ENCODE measurements around the gene SP140L.
"Not testable (repeated sequence)": the region's sequence is repeated elsewhere in the genome, so short reads cannot be mapped to it uniquely, and the experiment has no call there.

The SP140L gene

DNA sequence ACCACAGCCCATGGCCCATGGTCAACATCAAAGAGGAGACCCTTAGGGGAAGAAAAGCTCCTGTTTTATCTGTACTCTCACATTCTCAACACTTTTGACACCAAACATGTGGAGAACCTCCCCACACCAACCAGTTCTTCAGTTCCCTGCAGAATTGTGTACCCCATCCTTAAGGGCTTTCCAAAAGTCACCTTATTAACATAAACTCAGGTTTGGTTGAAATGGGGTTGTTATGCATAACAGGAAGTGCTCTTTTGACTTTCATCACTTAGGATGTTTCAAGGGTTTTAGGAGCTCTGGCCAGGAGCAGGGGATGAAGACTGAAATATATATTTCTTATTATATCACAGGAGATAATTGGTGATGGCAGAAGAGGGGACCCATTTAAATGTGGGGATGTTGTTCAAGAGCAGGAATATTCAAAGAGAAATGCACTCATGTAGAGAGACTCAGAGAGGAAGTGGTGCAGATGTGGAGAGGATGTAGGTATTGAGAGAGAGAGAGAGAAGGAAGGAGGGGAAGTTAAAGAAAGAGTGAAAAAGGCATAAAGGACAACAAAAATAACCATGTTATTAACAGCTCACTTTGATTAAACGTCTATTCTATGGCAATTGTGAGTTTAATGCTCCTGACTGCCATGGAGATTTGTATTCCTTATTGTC is 35.2 kb downstream of the SP140L start:
- DNase-seq (ENCODE audit: low read depth in 2 of 2) = no peak

DNA sequence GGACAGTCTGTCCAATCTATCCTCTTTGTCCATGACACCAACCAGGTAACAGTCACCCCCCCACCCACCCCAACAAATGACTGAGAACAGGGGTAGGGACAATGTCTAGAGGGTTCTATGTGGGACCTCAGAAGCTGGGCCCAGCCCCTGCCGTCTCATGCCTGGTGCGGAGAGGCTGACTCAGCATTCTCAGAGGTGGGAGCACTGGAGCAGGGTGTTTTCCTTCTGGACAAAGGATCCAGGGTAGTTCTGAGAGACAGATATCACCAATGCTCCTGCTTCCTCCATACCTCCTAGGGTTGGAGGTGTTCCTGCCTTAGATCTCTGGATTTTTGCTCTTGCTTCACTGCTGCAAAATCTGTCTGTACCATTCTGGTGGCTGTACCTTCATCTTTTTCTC is 55.1 kb downstream of the SP140L start:
- no peak for DNase-seq (ENCODE audit: low read depth in 2 of 2)

DNA sequence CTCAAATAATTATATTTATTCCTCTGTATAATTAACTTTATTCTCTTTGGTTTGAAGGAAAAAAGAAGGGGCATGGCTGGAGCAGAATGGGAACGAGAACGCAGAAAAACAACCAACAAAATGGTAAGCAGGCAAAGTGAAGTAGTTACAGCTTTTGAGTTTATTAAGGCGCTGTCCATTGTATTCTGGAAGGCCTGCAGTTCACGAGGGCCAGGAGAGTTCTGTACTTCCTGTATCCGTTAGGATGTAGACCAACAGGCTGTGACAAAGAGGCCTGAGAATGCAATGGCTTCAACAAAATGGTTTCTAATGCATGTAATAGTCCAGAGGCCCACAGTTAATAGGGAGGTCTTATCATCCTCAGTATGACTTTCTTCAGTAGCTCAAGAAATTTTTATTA is 56.5 kb downstream of the SP140L start:
- DNase-seq (ENCODE audit: low read depth in 2 of 2) = no peak

DNA sequence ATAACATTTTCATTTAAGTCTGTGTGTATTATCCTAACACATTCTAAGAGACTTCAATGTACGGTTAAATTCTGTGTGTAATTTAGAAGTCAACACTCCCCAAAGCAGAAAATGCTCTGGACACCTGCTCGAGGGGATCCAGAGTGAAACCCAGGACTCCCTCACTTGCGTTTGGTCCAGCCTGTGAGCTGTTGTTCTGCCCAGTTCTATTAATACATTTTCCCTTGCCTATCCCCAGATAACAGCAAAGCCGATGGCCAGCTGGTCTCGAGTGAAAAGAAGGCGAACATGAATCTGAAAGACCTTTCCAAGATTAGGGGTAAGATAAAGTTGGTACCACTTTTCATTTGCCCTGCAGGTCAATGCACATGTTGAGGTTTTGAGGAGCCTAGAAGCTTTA is 58.0 kb downstream of the SP140L start:
- no peak for DNase-seq (ENCODE audit: low read depth in 2 of 2)

DNA sequence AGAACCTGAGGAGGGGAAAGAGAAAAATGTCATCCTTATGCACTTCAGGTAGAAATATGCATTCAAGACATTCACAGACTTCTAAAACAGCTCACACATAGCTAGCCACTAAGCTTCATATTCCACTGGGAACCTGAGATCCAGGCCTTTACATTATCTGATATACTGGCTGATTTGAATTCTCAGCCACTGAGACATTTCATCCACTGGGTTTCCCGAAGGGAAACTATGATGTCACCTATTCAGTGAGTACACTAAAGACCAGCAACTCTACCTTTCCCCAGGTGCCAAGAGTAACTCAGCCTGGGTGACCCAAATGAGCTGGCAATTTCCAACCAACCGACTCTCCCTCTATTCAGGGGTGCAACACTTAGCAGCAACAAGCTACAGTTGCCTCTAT is 67.3 kb downstream of the SP140L start:
- DNase-seq (ENCODE audit: low read depth in 2 of 2) = no peak

DNA sequence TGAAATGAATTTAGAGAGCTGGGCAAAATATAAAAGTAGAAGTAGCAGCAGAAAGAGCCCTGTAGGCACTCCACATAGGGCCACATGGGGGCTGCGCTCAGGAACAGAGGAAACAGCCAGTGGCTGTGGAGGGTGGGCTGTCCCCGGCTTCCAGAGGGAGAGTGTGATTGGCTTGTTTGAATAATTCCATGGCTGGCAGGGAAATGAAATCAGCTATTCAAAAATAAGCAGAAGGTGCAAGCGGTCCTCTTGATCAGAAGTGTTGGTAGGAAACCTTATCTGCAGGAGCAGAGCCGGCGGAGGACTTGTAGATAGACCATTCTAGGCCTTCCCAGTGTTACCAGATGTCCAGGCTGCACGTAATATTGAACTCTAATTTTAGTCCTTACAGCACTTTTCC is 71.7 kb downstream of the SP140L start:
- DNase-seq (ENCODE audit: low read depth in 2 of 2) = not testable (repeated sequence)

DNA sequence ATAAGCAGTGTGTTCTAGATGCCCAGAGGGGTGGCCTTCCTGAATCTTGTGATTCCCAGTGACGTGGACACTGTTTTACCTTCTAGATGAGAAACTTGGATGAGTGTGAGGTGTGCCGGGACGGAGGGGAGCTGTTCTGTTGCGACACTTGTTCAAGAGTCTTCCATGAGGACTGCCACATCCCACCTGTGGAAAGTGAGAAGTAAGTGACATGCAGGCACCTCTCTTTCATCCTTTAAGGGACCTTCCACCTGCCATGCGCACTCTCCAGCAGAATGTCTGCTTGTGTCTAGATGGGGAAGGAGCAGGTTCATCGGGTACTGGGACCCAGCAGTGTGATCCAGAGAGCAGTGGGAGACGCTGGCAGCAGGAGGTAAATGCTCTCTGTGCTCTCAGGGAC is 73.0 kb downstream of the SP140L start:
- DNase-seq (ENCODE audit: low read depth in 2 of 2) = no peak

DNA sequence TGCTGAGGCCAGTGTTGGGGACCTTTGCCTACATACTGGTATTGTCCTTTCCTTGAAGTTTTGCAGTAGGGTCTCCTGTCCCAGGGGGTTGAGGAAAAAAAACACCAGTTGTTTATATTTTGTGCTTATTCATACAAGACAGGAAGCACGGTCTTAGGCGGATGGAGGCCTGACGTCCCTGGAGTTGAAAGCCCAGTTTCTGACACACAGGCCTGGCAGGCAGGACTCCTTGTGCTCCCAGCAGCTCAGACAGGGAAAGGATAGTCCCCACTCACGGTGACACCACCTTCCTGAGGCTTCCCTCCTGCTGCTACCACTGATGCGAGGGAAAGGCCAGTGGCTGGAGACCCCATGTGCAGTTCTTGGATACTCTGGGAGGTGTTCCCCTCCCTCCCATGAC is 73.5 kb downstream of the SP140L start:
- no peak for DNase-seq (ENCODE audit: low read depth in 2 of 2)

DNA sequence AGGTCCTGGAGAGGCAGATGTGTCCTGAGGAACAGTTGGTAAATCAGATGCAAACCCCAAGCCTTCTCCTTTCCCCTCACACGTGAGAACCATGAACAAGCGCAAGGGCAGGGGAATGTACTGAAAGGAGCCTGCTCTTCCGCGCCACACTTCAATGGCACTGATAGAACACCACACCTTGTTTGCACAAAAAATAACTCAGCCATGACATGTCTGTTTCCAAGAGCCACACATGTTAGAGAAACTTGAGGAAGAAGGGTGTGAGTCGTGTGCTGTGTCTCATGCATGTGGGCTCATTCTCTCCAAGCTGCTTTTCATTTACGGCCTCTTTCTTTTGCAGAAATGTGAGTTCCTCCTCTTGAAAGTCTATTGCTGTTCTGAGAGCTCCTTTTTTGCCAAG is 74.0 kb downstream of the SP140L start:
- not testable (repeated sequence) for DNase-seq (ENCODE audit: low read depth in 2 of 2)

DNA sequence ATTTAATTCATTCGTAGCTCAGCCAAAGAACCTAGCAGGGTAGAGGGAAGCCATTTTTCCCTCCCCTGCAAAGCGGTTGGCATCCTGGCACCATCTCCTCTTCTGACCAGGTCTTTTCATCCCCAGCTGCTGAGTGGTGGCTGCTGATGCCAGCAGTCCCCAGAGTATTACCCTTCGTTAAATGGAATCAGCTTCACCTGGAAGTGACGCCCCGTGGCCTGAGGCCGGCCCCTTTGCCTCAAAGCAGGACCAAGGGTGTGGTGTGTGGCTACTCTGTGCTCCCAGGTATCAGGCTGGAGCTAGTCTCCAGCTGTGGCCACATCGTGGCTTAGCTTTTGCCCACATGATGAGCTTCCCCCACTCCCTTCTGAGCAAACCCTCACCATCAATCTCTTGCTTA is 76.8 kb downstream of the SP140L start:
- no peak for DNase-seq (ENCODE audit: low read depth in 2 of 2)

DNA sequence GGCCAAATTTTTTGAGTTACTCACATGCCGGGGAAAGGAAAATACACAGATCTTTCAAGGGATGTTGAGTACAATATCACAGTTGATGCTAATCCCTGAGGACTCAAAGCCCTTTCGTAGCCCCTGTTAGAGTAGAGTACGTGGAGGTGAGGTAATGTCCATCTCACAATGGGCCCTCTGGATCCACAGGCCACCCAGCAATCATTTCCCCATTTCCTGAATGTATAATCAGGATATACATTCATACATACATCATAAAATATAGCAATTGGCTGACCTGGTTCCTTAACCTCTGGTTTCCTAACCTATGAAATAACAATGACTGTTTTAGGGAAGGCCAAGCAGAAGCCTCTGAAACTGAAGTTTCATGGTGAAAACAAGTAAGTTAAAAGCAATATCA is 78.8 kb downstream of the SP140L start:
- no peak for DNase-seq (ENCODE audit: low read depth in 2 of 2)

DNA sequence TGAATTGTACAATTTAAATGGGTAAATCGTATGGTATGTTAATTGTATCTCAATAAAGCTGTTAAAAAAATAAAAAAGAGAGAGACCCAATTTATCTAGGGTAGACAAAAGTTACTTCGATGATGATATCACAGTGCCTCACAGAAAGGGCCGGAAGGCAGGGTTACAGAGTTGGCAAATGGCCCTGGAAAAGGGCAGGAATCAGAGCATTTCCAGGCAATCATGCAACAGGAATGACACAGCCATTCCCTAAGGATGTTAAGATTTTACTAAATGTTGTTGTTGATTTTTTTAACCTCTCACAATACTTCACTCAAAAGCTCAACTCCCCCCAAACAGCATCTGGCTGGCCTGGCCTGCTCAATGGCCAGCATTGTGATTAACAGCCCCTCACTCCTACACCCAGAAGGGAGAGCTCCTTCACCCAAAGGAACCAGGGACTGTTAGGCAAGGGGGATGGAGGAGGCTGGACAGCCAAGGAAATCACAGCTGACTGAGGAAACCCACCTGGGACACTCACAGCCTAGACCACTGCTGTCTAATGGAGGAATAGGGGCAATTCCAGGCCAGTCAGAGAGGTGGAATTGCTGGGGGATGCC is 81.3 kb downstream of the SP140L start:
- no peak for DNase-seq (ENCODE audit: low read depth in 2 of 2)

DNA sequence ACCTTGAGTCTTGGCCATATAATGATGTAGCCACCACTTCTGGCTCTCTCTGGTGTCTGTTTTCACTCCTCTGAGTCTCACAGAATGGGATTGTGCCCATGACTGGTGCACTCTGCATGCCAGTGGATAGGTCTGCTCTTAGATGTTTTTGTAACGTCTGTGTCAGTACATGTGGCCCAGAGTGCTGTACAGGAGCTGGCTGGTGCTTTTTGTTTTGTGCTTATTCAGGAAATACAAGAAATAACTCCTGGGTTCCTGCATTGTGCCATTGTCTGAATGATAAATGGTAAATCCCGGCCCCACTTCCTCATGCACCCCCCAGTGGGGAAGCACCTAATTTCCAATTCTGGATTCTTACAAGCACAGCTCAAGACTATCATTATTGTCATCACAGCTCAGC is 82.3 kb downstream of the SP140L start:
- not testable (repeated sequence) for DNase-seq (ENCODE audit: low read depth in 2 of 2)

DNA sequence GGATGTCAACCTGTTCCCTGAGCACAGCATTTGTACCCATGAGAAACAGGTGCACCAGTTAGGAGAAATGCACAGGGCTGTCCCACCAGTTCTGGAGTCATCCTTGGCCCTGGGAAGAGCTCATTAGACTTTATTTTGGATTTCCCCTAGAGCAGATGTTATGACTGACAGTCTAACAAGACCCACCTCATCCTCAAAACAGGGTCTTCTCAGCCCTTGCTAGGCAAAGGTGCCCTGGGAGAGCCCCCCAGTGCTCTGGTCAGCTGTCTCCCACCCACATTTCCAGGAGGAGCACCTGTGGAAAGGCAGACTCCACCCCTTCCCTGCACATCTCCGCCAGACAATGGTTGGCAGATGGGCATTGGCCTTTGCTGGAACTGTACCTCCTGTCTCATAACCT is 83.3 kb downstream of the SP140L start:
- DNase-seq (ENCODE audit: low read depth in 2 of 2) = no peak

DNA sequence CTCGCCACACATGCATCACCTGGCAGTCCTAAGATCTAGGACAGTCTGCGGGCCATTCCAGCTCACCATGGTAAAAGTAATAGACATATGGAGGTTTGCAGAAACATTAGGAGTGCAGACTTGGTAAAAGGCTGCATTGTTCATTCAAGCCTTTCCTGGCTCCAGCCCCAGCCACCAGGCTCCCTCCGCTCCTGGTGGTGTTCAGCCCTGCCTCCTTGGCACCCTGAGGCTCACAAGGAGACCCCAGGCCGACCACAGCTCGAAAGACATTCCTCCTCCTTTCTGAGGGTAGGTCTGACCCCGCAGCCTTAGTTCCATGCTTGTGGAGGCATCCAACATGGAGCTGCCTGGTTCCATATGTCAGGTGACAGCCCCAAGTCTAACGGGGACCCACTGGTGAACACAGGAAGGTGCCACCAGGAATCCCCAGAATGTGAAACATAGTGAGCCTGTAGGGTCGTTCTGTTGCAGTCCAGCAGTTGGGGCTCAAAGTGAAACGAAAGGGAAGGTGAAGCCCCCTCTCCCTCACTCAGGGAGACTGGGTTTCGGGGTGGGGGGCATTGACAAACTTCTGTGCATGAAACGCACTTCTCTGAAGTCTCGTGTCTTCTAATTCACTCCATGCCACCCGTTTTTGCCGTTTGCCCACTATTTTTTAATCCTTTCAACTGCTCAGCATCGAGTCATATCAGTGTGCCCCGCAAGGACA is 84.0 kb downstream of the SP140L start:
- DNase-seq (ENCODE audit: low read depth in 2 of 2) = no peak

DNA sequence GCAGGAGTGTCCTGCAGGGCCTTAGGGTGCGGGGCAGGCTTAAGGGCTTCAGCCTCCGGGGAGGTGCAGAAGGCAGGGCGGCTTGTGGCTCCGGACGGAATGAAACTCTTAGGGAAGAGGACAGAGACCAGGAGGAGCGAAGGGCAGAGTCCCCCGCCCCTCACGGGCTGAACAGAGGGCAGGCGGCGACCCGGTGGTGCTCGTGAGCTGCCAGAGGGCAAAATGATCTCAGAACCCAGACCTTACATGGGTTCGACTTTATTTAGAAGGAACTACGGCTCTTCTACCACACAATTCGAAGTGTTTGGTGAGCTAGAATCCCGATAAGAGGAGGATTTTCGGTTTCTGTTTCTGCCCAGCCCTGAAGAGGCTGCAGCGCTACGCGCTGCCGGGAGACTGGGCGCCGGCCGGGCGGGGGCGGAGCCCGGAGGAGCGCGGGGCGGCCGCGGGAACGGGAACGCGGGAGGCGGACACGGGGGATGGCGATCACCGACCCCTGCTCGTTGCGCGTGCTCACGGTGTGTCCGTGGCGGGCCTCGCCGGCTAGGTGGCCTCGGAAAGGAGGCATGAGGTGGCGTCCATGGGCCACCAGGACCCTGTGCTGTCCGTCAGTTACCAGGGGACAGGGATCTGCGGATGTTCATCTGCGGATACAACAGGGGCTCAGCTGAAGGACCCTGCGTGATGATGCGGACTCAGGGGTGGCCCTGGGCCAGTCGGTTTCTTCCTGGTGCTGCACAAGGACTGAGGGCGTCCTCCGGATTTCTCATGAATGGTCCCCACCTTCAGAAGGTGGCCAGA is 84.8 kb downstream of the SP140L start:
- peak; percentile 21 to 42 for DNase-seq (ENCODE audit: low read depth in 2 of 2)

DNA sequence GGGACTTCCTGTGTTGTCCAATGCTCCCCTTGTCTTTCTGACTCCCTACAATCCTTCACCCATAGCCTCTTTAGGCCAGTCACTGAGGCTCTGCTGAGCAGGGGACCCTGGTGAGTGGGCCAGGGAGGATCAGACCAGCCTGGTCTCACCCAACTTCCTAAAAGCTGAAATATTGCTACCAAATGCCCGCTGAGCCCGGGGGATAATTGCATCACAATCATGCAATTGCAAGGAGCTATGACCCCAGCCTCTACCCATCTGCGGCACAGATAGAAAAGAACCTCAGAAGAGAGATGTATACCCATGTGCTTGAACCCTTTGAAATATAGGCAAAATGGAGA is 85.3 kb downstream of the SP140L start:
- DNase-seq (ENCODE audit: low read depth in 2 of 2) = no peak

DNA sequence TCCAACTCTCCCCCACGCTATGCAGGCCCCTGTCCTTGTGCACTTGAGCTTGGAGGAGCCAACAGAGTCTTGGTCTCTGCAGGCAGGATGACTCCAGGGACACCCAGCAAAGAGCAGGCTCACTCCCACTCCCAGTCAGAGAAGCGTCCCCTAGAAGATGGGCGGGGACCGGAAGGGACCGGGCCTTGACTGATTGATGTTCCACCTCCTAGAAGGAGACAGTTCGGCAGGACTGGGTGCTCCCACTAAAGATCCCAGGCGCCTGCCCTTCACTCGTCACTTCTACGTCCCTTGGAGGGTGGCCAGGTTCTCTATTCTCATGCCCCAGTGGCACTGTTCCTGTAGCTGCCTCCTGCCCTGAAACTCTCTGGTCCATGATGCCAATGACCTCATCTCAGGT is 85.9 kb downstream of the SP140L start:
- DNase-seq (ENCODE audit: low read depth in 2 of 2) = no peak

DNA sequence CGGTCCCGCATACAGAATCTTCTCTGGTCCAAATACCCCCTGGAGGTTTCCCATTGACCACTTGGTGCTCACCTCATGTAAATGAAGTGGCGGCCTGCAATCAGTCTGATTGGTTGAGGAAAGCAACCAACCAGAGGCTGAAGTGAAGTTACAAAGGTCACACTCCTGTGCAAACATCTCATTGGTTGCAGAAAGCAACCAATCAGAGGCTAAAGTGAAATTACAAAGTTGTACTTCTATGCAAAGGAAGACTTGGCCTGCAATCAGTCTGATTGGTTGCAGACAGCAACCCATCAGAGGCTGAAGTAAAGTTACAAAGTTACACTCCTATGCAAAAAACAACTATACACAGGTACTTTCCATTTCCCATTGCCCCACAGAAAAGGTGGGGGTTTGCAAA is 86.5 kb downstream of the SP140L start:
- no peak for DNase-seq (ENCODE audit: low read depth in 2 of 2)

DNA sequence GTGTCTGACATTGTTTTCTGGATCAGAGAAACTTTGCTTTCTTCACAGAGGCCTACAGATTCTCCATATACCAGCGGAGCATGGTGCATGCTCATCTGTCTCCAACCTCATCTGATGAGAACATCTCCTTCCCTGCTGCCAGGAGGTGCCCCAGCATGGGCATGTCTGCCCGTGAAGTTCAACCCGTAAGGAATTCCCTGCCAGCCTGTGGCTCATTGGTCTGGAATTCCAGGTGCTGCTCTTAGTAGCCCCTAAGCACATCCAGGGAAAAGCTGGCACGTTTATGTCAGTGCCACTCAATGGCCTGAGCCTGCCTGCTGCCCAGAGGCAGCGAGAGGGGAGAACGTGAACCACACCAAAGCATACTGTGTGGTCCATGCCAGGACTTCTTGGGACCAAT is 87.3 kb downstream of the SP140L start:
- DNase-seq (ENCODE audit: low read depth in 2 of 2) = no peak

DNA sequence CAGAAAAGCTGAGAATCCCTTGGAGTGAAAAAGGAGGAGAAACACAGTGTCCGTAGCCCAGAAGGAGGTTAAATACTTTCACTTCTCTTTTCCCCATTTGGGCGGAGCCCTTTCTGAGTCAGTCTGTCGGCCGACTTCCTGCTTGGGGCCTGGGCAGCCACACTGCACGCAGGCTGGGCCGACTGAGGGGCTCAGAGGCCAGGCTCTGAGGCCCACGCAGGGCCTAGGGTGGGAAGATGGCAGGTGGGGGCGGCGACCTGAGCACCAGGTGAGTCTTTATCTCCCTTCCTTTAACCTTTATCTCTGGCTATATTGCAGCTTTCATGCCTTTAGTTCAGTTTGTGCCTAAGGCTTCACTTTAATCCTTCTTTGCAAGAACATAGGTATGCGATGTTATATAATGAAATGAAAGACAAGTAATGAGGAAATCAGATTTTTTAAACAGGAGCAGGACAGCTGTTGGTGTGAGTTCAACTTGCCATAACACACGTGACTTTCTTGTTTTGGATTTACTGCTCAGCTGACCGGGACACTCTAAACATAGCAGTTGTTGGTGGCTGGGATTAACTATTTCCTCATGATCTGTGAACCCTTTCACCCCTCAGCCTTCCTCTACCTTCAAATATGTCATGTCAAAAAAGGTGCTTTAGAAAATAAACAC is 89.2 kb downstream of the SP140L start, which contains the start of gene SP100:
TSS of gene SP100 (plus strand) at position 141 of the 661 bp plus-strand sequence. CDS start at position 237, 96 bp downstream.
- peak; percentile 56 to 69 for DNase-seq (ENCODE audit: low read depth in 2 of 2)

DNA sequence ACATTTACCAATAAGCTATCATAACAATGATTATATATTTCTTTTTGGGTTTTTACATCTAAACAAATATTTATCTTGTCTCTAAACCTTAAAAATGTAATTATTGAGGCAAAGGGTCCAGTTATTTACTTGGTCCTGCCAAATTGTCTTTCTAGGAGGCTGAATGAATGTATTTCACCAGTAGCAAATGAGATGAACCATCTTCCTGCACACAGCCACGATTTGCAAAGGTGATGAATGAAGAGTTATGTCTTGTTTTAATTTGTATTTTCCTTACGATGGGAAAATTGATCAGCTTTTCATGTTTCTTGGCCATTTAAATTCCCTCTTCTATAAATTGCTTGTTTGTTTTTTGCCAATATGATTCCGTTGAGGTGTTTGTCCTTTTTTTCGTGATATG is 90.4 kb downstream of the SP140L start:
- DNase-seq (ENCODE audit: low read depth in 2 of 2) = no peak
